ENCODE measurements around the gene NFIA.

NFIA gene

DNA sequence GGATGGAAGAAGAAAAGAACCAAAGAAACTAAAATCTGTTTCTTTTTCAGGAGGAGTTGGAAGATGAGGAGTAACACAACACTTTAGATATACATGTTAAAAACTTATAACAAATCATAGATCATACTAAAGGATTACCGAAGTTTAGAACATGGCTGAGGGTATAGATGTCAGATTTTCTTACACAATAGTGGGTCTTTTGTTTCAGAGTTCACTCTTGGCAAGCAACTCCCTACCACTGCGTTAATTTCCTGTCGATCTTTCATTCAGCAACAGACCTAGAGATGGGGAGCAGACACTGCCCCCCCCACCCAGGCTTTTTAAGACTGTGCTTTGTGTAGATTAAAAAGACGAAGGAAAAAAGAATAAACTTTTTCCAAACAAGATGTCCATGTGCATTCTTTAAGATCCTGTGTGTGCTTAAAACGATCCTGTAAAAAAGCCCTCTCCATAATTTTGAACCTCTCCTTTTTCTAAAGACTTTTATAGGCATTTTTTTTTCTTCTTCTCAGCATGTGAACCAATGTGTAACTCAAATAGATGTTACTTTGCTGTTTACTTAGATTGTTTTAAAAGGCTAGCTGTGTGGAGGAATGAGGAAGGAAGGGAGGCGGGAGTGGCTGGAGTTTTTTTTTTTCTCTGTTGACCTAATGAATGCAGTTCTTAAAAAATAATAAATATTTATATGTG, 50.4 kb downstream of the NFIA start:
- DNase-seq: no peak

DNA sequence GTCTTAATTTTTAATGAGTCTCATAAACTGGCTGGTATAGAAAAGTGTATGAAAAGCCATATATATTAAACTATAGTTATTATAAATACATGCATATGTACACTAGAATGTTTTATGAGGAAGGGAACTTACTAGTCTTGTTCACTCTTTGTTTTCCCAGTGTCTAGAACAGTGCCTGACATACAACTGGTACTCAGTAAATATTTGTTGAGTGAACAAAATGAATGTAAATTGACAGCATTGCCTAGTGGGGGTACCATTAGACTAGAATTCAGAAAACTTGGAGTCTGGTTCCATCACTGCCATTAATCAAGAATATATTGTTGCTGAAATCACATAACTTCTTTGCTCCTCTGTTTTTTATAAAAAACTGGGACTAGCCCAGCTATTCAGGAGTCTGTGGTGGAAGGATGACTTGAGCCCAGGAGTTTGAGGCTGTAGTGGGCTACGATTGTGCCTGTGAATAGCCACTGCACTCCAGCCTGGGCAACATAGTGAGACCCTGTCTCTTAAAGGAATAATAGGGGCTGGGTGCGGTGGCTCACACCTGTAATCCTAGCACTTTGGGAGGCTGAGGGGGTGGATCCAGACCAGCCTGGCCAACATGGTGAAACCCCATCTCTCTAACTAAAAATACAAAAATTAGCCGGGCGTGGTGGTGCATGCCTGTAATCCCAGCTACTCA, 51.1 kb downstream of the NFIA start:
- DNase-seq: no peak

DNA sequence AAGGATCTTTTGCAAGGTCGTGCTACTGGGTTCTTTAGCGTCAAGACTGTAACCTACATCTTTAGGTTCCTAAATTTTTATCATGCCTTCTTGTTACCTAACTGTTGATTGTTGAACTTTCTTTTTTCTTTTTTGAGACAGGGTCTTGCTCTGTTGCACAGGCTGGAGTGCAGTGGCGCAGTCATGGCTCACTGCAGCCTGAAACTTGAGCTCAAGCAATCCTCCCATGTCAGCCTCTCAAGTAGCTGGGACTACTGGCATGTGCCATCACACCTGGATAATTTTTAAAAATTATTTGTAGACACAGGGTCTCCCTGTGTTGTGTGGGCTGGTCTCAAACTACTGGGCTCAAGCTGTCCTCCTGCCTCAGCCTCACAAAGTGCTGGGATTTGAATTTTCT, 52.9 kb downstream of the NFIA start:
- DNase-seq: no peak

DNA sequence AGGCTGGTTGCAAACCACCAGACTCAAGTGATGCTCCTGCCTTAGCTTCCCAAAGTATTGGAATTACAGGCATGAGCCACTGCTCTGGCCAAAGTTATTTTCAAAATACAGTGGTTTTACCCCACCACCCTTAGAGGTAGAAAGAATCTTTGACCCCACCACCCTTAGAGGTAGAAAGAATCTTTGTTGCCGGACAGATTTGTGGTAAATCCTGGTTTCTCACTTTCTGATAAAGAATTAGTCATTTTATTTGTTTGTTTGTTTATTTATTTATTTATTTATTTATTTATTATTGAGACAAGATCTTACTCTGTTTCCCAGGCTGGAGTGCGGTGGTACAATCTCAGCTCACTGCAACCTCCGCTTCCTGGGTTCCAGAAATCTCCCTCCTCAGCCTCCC, 55.9 kb downstream of the NFIA start:
- no peak for DNase-seq

DNA sequence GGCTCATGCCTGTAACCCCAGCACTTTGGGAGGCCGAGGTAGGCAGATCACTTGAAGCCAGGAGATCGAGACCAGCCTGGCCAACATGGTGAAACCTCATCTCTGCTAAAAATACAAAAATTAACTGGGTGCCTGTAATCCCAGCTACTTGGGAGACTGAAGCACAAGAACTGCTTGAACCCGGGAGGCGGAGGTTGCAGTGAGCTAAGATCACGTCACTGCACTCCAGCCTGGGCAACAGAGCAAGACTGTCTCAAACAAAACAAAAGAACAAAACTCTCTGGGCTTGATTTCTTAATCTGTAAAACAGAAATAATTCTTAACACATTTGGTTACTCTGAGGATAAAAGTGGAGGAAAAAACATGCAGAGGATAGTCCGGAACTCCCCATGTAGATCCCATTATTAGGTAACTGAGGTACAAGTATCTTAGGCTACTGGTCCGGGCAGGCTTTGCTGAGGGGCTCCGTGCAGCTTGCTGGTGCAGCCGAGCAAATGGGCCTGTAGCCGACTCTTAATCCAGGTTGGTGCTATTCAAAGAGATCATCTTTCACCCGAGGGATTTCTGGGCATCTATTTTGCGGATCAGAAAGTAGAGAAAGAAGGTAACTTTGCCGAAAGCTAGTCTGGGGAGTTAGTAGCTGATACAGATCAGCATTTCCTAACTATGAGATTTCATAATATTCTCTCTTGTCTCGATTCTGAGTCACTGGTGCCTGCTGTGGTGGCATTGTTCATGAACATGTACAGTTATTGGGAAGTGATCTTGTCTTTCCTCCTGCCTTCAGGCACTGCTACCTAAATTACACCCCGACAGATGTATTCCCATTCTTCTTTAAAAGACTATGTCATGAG, 56.8 kb downstream of the NFIA start:
- no peak for DNase-seq

DNA sequence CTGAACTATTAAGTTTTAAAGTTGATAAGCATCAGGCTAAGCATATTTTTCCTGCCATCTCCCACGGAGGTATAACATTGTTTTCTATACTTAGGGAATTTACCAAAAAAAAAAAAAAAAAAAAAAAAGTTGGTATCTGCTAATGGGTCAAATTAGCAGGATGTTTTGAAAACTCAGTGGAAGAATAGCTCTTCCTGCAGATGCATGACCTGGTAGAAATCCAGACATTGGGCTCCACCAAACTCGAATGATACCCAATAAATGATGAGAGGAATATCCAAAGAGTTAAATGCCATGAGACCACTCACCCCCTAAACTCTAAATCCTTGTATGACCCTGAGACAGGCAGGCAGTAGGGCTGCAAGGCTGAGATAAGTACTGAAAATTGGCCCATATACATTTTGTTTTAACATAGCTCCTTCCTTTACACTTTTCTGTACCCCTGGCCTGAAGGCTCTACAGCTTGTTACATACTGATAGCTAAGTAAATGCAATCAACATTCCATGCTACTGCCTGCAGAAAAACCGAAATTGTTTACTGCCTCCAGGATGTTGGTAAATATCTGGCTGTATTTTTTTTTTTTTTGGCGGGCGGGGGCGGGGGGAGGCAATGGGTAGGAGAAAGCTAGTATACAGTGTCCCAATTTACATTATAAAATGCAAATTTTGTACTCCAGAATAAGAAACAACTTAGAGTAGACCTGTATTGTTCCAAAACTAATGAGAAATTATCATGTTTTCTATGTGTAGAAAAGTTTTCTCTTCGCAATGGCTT, 57.6 kb downstream of the NFIA start:
- no peak for DNase-seq

DNA sequence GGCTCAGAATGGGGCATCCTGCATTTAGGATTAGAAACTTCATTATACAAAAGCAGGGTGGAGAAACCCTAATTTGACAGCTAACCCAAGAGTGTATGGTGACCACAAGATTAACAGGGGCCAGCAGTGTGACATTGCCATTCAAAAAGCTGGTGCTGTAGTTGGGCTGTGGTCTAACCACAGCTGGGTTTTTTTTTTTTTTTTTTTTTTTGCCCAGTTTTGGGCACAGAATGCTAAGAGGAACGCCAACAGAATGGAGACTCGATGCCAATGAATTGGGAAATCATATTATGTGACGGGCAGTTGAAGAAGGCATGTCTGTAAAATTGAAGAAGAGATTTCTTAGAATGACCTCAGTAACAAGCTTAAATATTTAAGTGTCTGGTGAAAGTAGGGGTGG, 58.4 kb downstream of the NFIA start:
- no peak for DNase-seq

DNA sequence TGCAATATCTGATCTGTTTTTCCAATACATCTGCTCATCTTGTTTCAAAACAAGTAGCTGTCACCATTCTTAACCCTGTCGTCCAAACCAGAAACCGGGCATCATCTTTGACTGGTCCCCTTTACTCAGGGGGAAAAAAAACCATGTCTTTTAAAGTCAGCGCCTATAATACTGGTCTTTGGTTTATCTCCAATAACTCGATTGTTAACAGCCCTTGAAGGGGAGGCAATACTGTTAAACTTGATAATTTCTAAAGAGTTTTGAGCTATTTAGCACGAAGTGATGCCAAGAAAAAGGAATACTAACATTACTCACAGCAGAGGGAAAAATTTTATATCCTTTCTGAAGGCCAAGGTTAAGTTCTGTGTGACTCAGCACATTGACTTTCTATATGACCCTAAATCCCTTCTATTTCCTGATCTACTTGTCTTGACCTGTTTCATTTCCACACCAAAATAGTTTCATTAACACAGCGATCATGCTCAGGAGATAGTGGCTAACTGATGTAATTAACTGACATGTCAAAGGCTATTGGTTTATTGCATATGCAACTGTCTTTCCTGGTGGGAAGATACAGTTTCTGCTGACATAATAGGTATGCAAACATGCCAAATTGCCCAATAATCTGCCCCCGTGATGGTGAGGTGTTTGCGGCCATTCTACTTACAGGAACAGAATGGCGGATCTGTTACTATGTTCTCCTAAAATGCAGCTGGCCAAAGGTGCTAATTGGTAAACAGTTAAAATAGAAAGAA, 59.1 kb downstream of the NFIA start:
- no peak for DNase-seq

DNA sequence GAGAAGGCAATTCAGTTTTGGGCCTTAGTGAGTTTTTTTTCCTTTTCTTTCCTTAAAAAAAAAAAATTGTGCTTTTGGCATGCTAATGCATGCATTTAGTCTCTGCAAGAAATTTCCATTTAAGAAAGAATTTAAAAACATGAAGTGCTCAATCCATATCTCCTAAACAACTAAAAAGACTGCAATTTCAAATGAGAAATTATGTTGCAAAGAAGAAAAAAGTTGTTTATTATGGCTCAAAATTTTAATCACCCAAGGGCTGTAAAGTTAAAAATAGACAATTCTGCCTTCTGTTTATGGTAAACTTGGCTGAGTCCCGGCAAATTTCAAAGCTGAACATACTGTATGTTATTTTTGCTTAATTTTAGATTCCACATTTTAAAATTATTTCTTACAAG, 59.7 kb downstream of the NFIA start:
- no peak for DNase-seq

DNA sequence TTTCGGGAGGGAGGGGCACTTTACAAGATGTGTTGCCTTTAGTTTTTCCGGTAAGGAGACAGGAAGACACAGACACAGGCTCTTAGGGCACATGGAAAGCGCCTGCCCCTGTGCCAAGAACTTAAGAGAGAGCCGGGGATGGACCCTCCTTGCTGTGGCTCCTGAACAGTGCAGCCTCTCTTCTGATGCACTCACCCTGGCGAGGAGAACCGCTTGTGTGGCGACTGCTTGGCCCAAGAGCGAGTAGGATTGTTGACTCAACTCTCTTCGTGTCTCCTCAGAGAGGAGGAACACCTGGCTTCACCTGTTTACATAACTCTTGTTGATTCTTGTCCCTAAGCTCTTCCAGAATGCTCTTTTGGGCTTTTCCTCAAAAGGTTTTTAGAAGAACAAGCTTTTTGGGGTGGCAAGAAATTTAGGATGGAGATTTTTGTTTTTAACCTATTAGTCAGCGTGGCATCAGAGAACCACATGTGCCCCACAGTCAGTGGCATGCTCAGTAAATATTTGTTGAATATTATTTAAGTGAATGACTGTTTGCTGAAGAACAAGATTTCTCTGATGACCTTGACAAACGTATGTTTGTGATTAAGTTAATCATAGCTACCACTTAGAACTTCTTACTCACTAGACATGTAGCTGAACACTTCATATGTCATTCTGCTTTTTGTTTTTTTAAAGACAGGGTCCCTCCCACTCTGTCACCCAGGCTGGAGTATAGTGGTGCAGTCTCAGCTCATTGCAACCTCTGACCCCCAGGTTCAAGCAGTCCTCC, 60.6 kb downstream of the NFIA start:
- no peak for DNase-seq

DNA sequence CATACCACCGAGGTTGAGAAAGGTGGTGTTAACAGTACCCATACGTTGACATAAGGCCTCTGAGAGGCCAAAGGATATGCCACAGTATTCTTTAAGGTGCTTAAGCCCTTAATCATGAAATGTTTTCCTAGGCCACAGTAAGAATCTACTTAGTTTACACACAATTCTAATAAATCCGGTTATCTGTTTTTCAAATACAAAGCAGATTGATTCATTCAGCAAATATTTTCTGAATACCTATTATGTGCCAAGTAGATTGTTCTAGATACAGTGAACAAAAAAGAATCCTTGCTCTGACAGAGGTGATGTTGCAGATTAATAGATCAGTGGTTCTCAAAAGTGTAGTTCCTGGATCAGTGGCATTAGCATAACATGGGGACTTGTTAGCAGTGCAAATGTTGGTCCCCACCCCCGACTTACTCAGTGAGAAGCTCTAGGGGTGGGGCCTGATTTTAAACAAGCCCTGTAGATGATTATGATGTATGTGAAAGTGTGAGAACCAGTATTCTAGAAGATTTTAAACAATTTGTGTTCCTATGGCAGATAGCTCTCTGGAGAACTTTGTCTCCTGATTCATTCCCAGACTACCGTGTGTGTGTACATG, 61.6 kb downstream of the NFIA start:
- no peak for DNase-seq

DNA sequence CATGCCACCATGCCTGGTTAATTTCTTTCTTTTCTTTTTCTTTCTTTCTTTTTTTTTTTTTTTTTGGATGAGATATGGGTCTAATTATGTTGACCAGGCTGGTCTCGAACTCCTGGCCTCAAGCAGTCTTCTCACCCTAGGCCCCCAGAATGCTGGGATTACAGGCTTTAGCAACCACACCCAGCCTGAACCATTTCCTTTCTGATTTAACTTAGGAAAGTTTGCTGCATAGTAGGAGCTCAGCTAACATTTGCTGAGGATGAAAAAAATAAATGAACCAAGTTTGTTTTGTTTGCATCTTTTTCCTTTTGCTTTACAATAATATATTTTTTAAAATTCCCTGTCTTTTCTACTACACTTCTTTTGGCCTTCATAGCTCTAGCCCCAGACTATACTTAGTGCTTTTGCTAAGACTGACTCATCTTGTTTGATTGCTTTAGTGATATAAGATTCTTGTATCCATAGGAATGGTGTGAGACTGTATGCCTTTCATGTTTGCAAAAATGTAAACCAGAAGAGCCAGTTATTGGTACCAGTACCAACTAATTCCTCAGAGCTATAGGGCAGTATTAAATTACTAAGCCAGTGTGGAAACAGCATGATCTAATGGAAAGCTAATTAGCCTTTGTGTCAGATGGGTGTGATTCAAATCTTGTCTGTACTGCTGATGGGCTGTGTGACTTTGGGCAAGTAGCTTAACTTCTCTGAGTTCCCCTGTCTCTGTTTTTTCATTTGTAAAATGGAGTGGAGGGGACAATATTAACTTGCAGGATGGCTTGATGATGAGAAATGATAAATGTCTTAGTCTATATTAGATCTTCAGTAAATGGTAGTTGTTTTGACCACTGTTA, 66.9 kb downstream of the NFIA start:
- DNase-seq: no peak

DNA sequence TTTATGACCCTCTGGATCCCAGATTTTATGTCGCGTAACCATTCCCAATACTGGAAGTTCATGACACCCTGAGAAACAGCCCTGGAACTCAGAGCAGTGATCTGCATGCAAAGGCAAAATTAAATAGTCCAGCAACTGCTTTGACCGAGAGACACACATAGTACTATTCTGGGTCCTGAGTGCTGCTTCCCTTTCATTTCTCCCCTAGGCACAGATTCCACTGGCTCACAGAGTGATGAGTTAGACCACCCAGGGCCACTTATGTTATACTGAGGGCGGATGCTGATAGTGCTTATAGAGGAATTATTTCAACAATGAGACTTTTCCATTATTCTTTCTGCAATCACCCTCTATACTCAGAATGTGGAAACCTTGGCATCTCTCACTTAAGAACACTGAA, 69.2 kb downstream of the NFIA start:
- DNase-seq: no peak

DNA sequence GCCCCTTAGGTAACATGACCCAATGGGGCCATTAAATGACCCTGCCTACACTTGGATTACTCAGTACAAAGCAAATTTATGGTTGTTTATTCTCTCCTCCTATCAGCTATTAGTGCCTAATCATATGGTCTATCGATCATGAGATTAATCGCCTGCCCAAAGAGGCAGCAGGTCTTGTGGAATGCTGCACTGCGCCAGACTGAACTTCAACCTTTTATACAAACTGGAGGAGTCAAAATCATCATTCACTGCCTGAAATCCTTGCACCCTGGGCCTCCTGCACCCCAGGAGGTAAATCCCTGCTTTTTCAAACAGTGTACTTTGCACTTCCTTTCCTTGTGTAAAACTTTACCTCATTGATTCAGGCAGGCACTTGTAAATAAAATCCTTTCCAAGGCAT, 69.7 kb downstream of the NFIA start:
- DNase-seq: no peak

DNA sequence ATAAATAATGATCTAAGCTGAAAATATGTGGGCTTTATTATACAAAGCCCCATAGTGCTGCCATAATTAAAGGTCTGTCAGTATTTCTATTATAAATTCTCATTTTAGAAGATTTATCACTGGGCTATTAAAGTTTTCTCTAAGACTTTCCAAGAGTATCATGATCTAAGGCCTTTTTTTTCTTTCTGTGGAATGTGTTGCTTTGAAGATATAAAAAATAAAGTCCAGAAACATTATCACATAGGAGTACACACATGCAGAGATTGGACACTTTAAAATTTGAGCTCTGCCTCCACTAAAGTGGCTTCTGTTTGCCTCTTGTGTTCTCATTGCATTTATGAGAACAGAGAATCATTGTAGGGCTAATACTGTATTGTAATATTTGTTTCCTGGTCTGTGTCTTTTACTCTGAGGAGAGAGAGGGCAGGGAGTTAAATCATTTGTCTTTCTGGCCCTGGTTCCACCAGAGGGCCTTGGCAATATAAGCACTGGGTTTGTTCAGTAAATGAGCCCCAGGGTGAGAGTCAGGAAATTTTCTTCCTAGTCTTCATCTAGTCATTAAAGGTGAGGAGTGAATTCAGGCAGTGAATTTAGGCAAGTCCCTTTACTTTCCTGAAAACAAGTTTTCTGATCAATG, 70.2 kb downstream of the NFIA start:
- no peak for DNase-seq

DNA sequence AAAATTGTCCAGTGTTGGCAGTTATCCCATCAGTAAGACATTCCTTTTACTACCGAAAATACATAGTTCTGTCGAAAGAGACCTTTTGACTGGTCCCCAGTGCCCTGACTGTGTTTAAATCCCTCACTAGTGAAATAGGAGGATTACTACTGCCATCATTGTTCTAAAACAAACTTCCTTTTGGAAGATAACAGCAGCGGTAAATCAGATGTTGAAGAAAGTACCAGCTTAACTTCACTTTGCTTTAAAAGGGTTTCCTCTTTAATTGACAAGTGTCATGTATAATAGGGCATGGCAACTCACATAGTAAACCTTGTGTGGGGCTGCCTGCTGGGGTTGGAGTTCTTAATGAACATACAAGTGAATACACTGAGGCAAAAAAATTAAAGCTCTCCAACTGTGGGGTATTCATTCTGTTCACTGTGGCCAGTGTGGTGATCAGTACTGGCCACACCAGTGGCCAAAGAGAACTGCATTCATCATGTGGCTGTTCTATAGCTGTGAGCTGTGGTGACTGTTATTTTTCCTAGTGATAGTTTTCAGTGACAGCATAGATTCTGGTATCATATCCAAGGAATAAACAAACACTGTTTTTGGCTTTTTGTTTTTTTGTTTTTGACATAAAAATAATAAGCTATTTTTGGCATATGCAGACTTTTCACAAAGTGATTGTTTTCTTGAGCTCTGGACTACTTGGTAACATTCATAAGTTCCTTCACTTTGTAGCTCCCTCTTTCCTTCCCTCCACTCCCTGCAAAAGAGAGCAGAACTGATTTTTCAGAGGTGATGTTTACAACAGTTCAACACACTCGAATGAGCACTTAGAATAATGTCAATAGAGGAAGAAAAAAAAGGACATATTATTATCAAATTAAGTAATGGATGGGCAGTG, 74.5 kb downstream of the NFIA start:
- no peak for DNase-seq

DNA sequence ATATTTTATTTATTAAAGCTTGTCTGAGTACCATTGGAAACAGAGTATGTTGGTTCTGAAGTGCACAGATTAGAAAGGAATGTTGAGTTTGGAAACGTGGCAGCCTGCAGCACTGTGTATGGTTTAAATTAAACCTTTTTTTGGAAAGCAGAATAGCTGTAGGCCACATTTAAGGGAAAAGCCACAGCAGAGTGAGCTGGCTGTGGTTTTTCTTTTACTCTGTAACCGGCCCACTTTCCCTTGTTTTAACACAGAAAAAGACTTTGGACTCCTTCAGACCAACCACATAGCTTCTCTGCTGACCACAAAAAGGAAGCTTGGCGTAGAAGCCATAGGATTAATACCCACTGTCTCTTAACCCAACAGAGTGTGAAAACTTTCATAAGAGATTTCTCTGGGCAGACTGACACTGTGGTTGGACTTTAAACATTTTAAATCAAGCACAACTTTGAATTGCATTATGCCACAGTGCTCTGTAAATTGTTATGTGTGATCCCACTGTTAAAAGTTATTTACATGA, 75.2 kb downstream of the NFIA start:
- DNase-seq: no peak

DNA sequence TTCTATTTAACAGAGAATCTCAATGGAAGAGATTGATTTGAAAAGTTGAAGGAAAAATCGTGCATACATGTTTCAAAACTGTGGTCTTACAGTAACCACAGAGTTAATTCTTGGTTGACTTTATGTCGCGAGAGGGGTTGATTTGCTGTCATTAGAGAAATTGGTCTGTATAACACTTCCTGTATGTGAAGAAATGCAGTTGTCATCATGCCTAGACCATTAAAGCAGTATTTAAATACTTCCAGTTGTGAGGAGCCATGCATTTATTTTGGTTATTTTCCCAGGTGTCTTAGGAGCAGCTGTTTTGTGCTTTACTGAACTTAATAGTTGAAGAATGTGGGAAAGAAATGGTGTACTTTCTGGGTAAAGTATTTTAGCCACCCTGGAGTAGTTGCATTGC, 76.2 kb downstream of the NFIA start:
- no peak for DNase-seq
